Sigmoid colon (tissue), 3 donors: ENCODE measurements around the gene IPO11.
"Not testable (repeated sequence)": the region's sequence is repeated elsewhere in the genome, so short reads cannot be mapped to it uniquely, and the experiment has no call there.

Experiments
- CTCF ChIP-seq, 4 experiments: fragments of 450-650 bp in 3 of 4; fragments of 200-600 bp in 1 of 4; IDR thresholded peaks; one replicate each; pipeline ENCODE4 v1.5.1; 2016 to 2019; ENCODE audit warnings: antibody characterized with exemption in 4 of 4, mild to moderate bottlenecking in 3 of 4, moderate library complexity in 2 of 4
- POLR2A ChIP-seq, 2 donors: fragments of 450-650 bp; IDR thresholded peaks; one replicate each; pipeline ENCODE4 v1.6.1; 2016; ENCODE audit warnings: antibody characterized with exemption in 2 of 2, mild to moderate bottlenecking in 2 of 2, moderate library complexity in 2 of 2

DNA sequence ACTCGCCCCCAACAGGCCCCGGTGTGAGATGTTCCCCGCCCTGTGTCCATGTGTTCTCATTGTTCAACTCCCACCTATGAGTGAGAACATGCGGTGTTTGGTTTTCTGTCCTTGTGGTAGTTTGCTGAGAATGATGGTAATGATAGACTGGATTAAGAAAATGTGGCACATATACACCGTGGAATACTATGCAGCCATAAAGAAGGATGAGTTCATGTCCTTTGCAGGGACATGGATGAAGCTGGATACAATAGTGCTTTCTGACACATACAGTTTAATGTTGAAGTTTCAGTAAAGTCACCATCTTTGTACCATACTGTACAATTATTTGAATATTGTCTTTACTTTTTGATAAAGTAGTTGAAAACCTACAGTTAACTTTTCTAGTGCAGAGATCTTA lies 96.2 kb downstream of the IPO11 start:
- TF ChIP-seq CTCF, POLR2A (IDR thresholded peaks at IDR 0.05): not testable (repeated sequence)
